CD4-positive, alpha-beta T cell (primary cell): ENCODE data around the gene NRROS. TPM values are rescaled to one million over a fixed set of nuclear protein-coding genes. Genes with fewer than 3 reads are reported as not detected.

ENCODE experiments used
- ATAC-seq: fragments of 200-7000 bp; cut with Tn5 transposase; one replicate; pipeline ENCODE4 v1.10.0; 2022; ENCODE audit warnings: mild to moderate bottlenecking; ENCODE audit not compliant: poor library complexity
- CTCF ChIA-PET: fragments of 350-600 bp; sonication (Branson Sonifier 250); formaldehyde crosslinking; loops from one replicate; lab custom pipeline; 2021; ENCODE audit warnings: antibody characterized with exemption, inconsistent platforms; lab: Charles Lee
- POLR2A ChIA-PET: fragments of 350-600 bp; sonication (Branson Sonifier 250); formaldehyde crosslinking; loops from one replicate; lab custom pipeline; 2021; ENCODE audit warnings: antibody characterized with exemption, inconsistent platforms; lab: Charles Lee
- DNase-seq, 14 experiments: peaks; one replicate each; pipeline ENCODE4 v3.0.0-alpha.2; 2013 to 2020; ENCODE audit warnings: mixed read lengths in 2 of 14
- H3K27ac ChIP-seq, 2 donors: one replicate each; pipeline versions ENCODE4 v1.5.1 to v1.7.0; 2013; ENCODE audit warnings: low read length in 2 of 2, low read depth in 1 of 2, mild to moderate bottlenecking in 1 of 2
- H3K27me3 ChIP-seq, 2 experiments: 1 replicate in 1 of 2; 2 replicates in 1 of 2; pipeline versions ENCODE4 v1.6.1 to v1.7.0; 2013; ENCODE audit warnings: low read length in 2 of 2, control low read depth in 1 of 2, mild to moderate bottlenecking in 1 of 2, moderate library complexity in 1 of 2; ENCODE audit not compliant: insufficient read depth in 2 of 2, control insufficient read depth in 1 of 2
- H3K36me3 ChIP-seq: one replicate; pipeline ENCODE4 v1.6.1; 2013; ENCODE audit warnings: low read length, control low read depth; ENCODE audit not compliant: insufficient read depth
- H3K4me1 ChIP-seq: one replicate; pipeline ENCODE4 v1.6.1; 2013; ENCODE audit warnings: low read length, control low read depth; ENCODE audit not compliant: insufficient read depth
- H3K4me3 ChIP-seq: one replicate; pipeline ENCODE4 v1.5.1; 2013; ENCODE audit warnings: mild to moderate bottlenecking, low read length, moderate library complexity
- H3K9me3 ChIP-seq, 2 experiments: 1 replicate in 1 of 2; 2 replicates in 1 of 2; pipeline versions ENCODE4 v1.6.1 to v1.7.0; 2013; ENCODE audit warnings: low read length in 2 of 2, mild to moderate bottlenecking in 2 of 2, control low read depth in 1 of 2, moderate library complexity in 1 of 2; ENCODE audit not compliant: control insufficient read depth in 1 of 2, insufficient read depth in 1 of 2
- H3K27ac Mint-ChIP-seq: one replicate; pipeline ENCODE4 v1.8.0; 2020; ENCODE audit warnings: mixed read lengths
- H3K27me3 Mint-ChIP-seq: one replicate; pipeline ENCODE4 v1.8.0; 2021; ENCODE audit warnings: mixed read lengths
- H3K36me3 Mint-ChIP-seq: one replicate; pipeline ENCODE4 v1.8.0; 2021; ENCODE audit warnings: low read depth, mixed read lengths
- H3K4me1 Mint-ChIP-seq: one replicate; pipeline ENCODE4 v1.8.0; 2021; ENCODE audit warnings: low read depth, mixed read lengths
- H3K4me3 Mint-ChIP-seq: one replicate; pipeline ENCODE4 v1.8.0; 2020; ENCODE audit warnings: mild to moderate bottlenecking, mixed read lengths
- H3K9me3 Mint-ChIP-seq: one replicate; pipeline ENCODE4 v1.8.0; 2020; ENCODE audit warnings: mixed read lengths
- CTCF ChIP-seq: fragments of 200-600 bp; IDR thresholded peaks from one replicate; pipeline ENCODE4 v1.8.0; 2022; ENCODE audit warnings: antibody characterized with exemption, mild to moderate bottlenecking
- intact Hi-C, 2 experiments: fragments of 100-400 bp; cut with DNase I in 1 of 2; cut with micrococcal nuclease in 1 of 2; formaldehyde crosslinking; loops; one replicate each; pipeline versions ENCODE4 v1.15.1 to v1.9.0; 2023 to 2025; cut with DNase I, micrococcal nuclease
- total RNA-seq, 174 experiments: library from RNA in 2 of 174; stranded (reverse) in 2 of 174; gene quantifications; one replicate each; pipeline ENCODE4 v1.2.3 and lab custom pipeline; 2021 to 2026

Gene NRROS
- total RNA-seq, 2 experiments from 2014 or later, result 7.4 to 8.4 TPM

DNA sequence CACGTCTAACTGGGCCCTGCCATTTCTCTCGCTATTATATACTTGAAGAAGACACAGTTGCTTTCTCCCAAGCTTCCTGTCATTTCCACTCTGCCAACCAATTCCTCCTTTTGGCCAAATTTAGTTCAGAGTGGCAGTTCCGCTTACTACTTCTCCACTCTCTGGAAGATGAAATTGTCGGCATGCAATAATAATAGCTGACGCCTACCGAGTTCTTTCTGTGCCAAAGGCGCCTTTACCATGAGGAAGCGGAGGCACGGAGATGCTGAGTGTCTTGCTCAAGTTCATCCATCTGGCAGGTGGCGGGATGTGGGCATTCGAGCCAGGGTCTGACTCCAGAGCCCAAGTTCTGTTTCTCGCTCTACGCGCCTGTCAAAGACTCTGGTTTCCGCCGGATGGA lies 14.6 kb upstream of the NRROS start:
- H3K27ac ChIP-seq, result no peak overlapping the region
- intact Hi-C loops, result no loop called here
- no peaks in the 10 kb centered on the region for H3K27me3 ChIP-seq
- H3K9me3 ChIP-seq, result no peaks in the 10 kb centered on the region
- peak overlapping the region; percentile 89 for H3K4me3 Mint-ChIP-seq
- ChIA-PET POLR2A (no interaction called here), CTCF (no interaction called here)
- H3K27ac Mint-ChIP-seq, result peak overlapping the region; percentile 83
- H3K4me1 Mint-ChIP-seq, result peaks cover 25% of the 10 kb centered on the region
- peak in 1 of 14 experiments; percentile 50 for DNase-seq
- no peaks in the 10 kb centered on the region for H3K9me3 Mint-ChIP-seq
- no peak for ATAC-seq
- no peaks in the 10 kb centered on the region for H3K36me3 ChIP-seq
- no peaks in the 10 kb centered on the region for H3K36me3 Mint-ChIP-seq
- TF ChIP-seq CTCF, result no peak
- peaks cover 38% of the 10 kb centered on the region for H3K4me1 ChIP-seq
- no peaks in the 10 kb centered on the region for H3K27me3 Mint-ChIP-seq
- peak overlapping the region; percentile 41 for H3K4me3 ChIP-seq

- ATAC-seq (no peak), DNase-seq (no peak)
- ChIA-PET CTCF (no interaction called here), POLR2A (no interaction called here)
- peaks cover 39% of the 10 kb centered on the region for H3K4me1 ChIP-seq
- no peaks in the 10 kb centered on the region for H3K36me3 ChIP-seq
- Mint-ChIP-seq H3K9me3 (no peaks in the 10 kb centered on the region), H3K4me3 (no peak overlapping the region), H3K36me3 (no peaks in the 10 kb centered on the region), H3K27ac (no peak overlapping the region), H3K4me1 (peaks cover 29% of the 10 kb centered on the region), H3K27me3 (no peaks in the 10 kb centered on the region)
- no peaks in the 10 kb centered on the region for H3K9me3 ChIP-seq
- no peaks in the 10 kb centered on the region for H3K27me3 ChIP-seq
- TF ChIP-seq CTCF, result no peak
- no peak overlapping the region for H3K27ac ChIP-seq
- no peak overlapping the region for H3K4me3 ChIP-seq
- intact Hi-C loops, result no loop called here
Measured at GRCh38 chr3:196625331-196625730, 14.2 kb upstream of the NRROS start.

GRCh38 chr3:196627918-196628231 lies 11.6 kb upstream of the NRROS start:
- H3K27me3 ChIP-seq, result no peaks in the 10 kb centered on the region
- peaks cover 58% of the 10 kb centered on the region for H3K4me1 ChIP-seq
- Mint-ChIP-seq H3K4me1 (peaks cover 55% of the 10 kb centered on the region), H3K27me3 (no peaks in the 10 kb centered on the region), H3K27ac (no peak overlapping the region), H3K9me3 (no peaks in the 10 kb centered on the region), H3K36me3 (no peaks in the 10 kb centered on the region), H3K4me3 (no peak overlapping the region)
- ATAC-seq (no peak), DNase-seq (no peak)
- H3K27ac ChIP-seq, result no peak overlapping the region
- intact Hi-C loops, result no loop called here
- no peak overlapping the region for H3K4me3 ChIP-seq
- no peaks in the 10 kb centered on the region for H3K9me3 ChIP-seq
- TF ChIP-seq CTCF, result no peak
- ChIA-PET POLR2A (interaction anchor here (0.8 to 1.3 kb wide), 2 partner anchors 17 to 24 kb away, joined by 3 read pairs; no protein-coding TSS in a partner anchor), CTCF (interaction anchor here (1.2 kb wide), 1 partner anchor 18 kb away, joined by 4 read pairs; no protein-coding TSS in a partner anchor)
- H3K36me3 ChIP-seq, result no peaks in the 10 kb centered on the region
